ENCODE results near the gene CTNNB1.

CTNNB1 gene

GRCh38 chr3:41213588-41213987 is 14.3 kb downstream of the CTNNB1 start:
- DNase-seq (ENCODE audit: low read depth): no peak
- TF ChIP-seq MAX (IDR thresholded peaks at IDR 0.05; ENCODE audit: low read depth, low read length): no peak
- no peak for TF ChIP-seq MYC (IDR thresholded peaks at IDR 0.05; ENCODE audit: low read depth, low read length)
- TF ChIP-seq CTCF (IDR thresholded peaks at IDR 0.05; ENCODE audit: low read depth, low read length): no peak
- TF ChIP-seq POLR2A (IDR thresholded peaks at IDR 0.05; ENCODE audit: extremely low read depth, insufficient read length): no peak
- no peak overlapping the region for H3K4me3 ChIP-seq (ENCODE audit: low read depth, low read length)

DNA sequence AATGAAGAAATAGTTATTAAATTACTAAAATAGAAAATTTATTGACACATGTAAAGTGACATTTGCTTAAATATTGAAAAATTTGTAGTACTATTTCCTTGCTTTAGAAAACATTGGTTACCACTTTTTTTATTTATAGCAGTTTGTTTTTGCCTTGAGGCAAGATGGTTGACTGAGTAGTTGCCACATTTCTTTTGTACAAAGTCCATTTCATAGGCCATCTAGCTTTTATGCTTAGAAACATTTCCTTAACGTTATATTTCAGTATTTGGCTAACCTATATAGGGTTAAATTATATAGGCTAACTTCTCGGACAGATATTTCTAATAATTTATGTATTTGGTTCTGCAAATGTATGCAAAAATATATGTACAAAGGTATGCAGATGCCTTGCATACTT is 17.1 kb downstream of the CTNNB1 start:
- H3K4me3 ChIP-seq (ENCODE audit: low read depth, low read length): no peak overlapping the region
- TF ChIP-seq CTCF (IDR thresholded peaks at IDR 0.05; ENCODE audit: low read depth, low read length): no peak
- no peak for TF ChIP-seq POLR2A (IDR thresholded peaks at IDR 0.05; ENCODE audit: extremely low read depth, insufficient read length)
- no peak for TF ChIP-seq MAX (IDR thresholded peaks at IDR 0.05; ENCODE audit: low read depth, low read length)
- TF ChIP-seq MYC (IDR thresholded peaks at IDR 0.05; ENCODE audit: low read depth, low read length): no peak
- DNase-seq (ENCODE audit: low read depth): no peak

DNA sequence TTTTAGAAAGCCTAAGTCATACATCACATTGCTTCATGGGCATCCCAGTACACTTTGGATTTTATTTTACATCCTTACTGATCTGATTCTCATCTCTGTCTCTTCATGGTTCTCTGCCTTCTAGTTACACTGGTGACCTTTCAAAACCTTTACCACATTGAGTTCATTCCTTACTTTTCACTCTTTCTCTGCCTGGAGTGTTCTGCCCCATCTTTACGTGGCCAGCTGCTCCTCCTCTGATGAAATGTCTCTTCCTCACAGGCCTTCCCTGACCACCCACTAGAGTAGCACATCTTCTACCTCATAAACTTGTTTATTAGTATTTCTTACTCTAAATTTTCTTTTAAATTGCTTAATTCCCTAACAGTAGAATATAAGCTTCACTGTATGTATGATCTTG is 17.7 kb downstream of the CTNNB1 start:
- DNase-seq (ENCODE audit: low read depth): no peak
- H3K4me3 ChIP-seq (ENCODE audit: low read depth, low read length): no peak overlapping the region
- TF ChIP-seq MYC (IDR thresholded peaks at IDR 0.05; ENCODE audit: low read depth, low read length) (no peak), POLR2A (IDR thresholded peaks at IDR 0.05; ENCODE audit: extremely low read depth, insufficient read length) (no peak), MAX (IDR thresholded peaks at IDR 0.05; ENCODE audit: low read depth, low read length) (no peak), CTCF (IDR thresholded peaks at IDR 0.05; ENCODE audit: low read depth, low read length) (no peak)

- no peak overlapping the region for H3K4me3 ChIP-seq (ENCODE audit: low read depth, low read length)
- no peak for DNase-seq (ENCODE audit: low read depth)
- TF ChIP-seq MYC (IDR thresholded peaks at IDR 0.05; ENCODE audit: low read depth, low read length): no peak
- no peak for TF ChIP-seq CTCF (IDR thresholded peaks at IDR 0.05; ENCODE audit: low read depth, low read length)
- no peak for TF ChIP-seq MAX (IDR thresholded peaks at IDR 0.05; ENCODE audit: low read depth, low read length)
- TF ChIP-seq POLR2A (IDR thresholded peaks at IDR 0.05; ENCODE audit: extremely low read depth, insufficient read length): no peak
Measured at GRCh38 chr3:41219424-41219823, 20.1 kb downstream of the CTNNB1 start.

DNA sequence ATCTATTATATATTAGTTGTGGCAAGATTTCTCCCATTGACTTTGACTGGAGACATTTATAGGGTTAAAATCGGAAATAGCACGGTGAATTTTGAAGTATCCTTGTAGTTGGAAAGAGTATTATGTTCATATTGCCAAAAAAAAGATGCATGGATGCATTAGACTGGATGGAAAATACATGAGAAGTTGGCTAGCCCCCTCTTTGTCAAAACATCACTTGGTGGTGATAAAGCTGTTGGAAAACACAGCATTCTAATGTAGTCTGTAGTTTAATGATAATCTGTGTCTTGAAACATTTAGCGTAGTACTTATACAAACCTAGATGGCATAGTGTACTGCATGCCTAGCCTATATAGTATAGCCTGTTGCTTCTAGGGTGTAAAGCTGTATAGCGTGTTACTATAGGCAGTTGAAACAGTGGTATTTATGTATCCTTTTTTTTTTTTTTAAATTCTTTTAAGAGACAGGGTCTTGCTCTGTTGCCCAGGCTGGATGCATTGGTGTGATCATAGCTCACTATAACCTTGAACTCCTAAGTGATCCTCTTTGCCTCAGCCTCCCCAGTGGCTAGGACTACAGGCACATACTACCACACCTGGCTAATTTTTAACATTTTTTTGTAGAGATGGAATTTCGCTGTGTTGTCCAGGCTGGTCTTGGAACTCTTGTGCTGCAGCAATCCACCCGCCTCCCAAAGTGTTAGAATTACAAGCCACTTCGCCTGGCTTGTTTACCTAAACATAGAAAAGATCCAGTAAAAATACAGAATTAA is 21.8 kb downstream of the CTNNB1 start:
- H3K4me3 ChIP-seq (ENCODE audit: low read depth, low read length): no peak overlapping the region
- no peak for DNase-seq (ENCODE audit: low read depth)
- no peak for TF ChIP-seq MAX (IDR thresholded peaks at IDR 0.05; ENCODE audit: low read depth, low read length)

- DNase-seq (ENCODE audit: low read depth): no peak
- H3K4me3 ChIP-seq (ENCODE audit: low read depth, low read length): no peak overlapping the region
- TF ChIP-seq MAX (IDR thresholded peaks at IDR 0.05; ENCODE audit: low read depth, low read length) (no peak), MYC (IDR thresholded peaks at IDR 0.05; ENCODE audit: low read depth, low read length) (no peak), POLR2A (IDR thresholded peaks at IDR 0.05; ENCODE audit: extremely low read depth, insufficient read length) (no peak), CTCF (IDR thresholded peaks at IDR 0.05; ENCODE audit: low read depth, low read length) (no peak)
Measured at GRCh38 chr3:41222012-41222411, 22.7 kb downstream of the CTNNB1 start.
